H9 (cell line): Measurements from ENCODE around the gene PPP1R14C. TPM values are rescaled to one million over a fixed set of nuclear protein-coding genes. Genes with fewer than 3 reads are reported as not detected.

Experiments
- DNase-seq: peaks from one replicate; pipeline ENCODE4 v3.0.0-alpha.2; 2017
- H2AFZ ChIP-seq: one replicate; pipeline ENCODE4 v1.6.1; 2013; ENCODE audit warnings: mild to moderate bottlenecking, low read length, control low read depth, moderate library complexity
- H2AK5ac ChIP-seq: 2 replicates; pipeline ENCODE4 v1.6.1; 2013; ENCODE audit warnings: low read length, control low read depth, mixed read lengths; ENCODE audit not compliant: insufficient read length
- H2BK120ac ChIP-seq: one replicate; pipeline ENCODE4 v1.6.1; 2013; ENCODE audit warnings: low read depth, mild to moderate bottlenecking, low read length, control low read depth, inconsistent platforms; ENCODE audit not compliant: poor library complexity, severe bottlenecking
- H2BK12ac ChIP-seq: 2 replicates; pipeline ENCODE4 v1.6.1; 2013; ENCODE audit warnings: low read length, control low read depth, mixed read lengths, low read depth; ENCODE audit not compliant: insufficient read length
- H2BK15ac ChIP-seq: 2 replicates; pipeline ENCODE4 v1.6.1; 2013; ENCODE audit warnings: low read depth, low read length, control low read depth
- H2BK20ac ChIP-seq: one replicate; pipeline ENCODE4 v1.6.1; 2013; ENCODE audit warnings: low read depth, mild to moderate bottlenecking, low read length, control low read depth, inconsistent platforms; ENCODE audit not compliant: poor library complexity, severe bottlenecking
- H2BK5ac ChIP-seq: 2 replicates; pipeline ENCODE4 v1.6.1; 2013; ENCODE audit warnings: low read length, control low read depth, mixed read lengths; ENCODE audit not compliant: insufficient read length
- H3K14ac ChIP-seq: 2 replicates; pipeline ENCODE4 v1.6.1; 2013; ENCODE audit warnings: low read length, control low read depth; ENCODE audit not compliant: insufficient read depth
- H3K18ac ChIP-seq: 2 replicates; pipeline ENCODE4 v1.6.1; 2013; ENCODE audit warnings: low read depth, mild to moderate bottlenecking, mixed read lengths, low read length, control low read depth; ENCODE audit not compliant: insufficient read length
- H3K23ac ChIP-seq: 2 replicates; pipeline ENCODE4 v1.6.1; 2013; ENCODE audit warnings: low read length, control low read depth, mixed read lengths, low read depth; ENCODE audit not compliant: insufficient read length
- H3K23me2 ChIP-seq: 2 replicates; pipeline ENCODE4 v1.6.1; 2013; ENCODE audit warnings: low read depth, mild to moderate bottlenecking, mixed read lengths, low read length, control low read depth; ENCODE audit not compliant: insufficient read length, poor library complexity, severe bottlenecking
- H3K27ac ChIP-seq: 2 replicates; pipeline ENCODE4 v1.5.1; 2013; ENCODE audit warnings: low read length, control low read depth, mixed read lengths, low read depth; ENCODE audit not compliant: insufficient read length
- H3K27me3 ChIP-seq: 2 replicates; pipeline ENCODE4 v1.6.1; 2013; ENCODE audit warnings: low read length, control low read depth, inconsistent platforms; ENCODE audit not compliant: insufficient read depth
- H3K4ac ChIP-seq: 2 replicates; pipeline ENCODE4 v1.6.1; 2013; ENCODE audit warnings: low read depth, mild to moderate bottlenecking, control low read depth, inconsistent platforms, low read length, moderate library complexity
- H3K4me1 ChIP-seq: 2 replicates; pipeline ENCODE4 v1.6.1; 2013; ENCODE audit warnings: low read length, control low read depth, inconsistent platforms; ENCODE audit not compliant: insufficient read depth
- H3K4me2 ChIP-seq: 2 replicates; pipeline ENCODE4 v1.6.1; 2013; ENCODE audit warnings: low read length, control low read depth, mixed read lengths; ENCODE audit not compliant: insufficient read length, insufficient read depth
- H3K56ac ChIP-seq: 2 replicates; pipeline ENCODE4 v1.6.1; 2013; ENCODE audit warnings: low read depth, mild to moderate bottlenecking, mixed read lengths, low read length, control low read depth; ENCODE audit not compliant: insufficient read length
- H3K79me1 ChIP-seq: 2 replicates; pipeline ENCODE4 v1.6.1; 2013; ENCODE audit warnings: low read depth, mild to moderate bottlenecking, moderate library complexity, low read length, control low read depth, inconsistent platforms; ENCODE audit not compliant: insufficient read depth, poor library complexity, severe bottlenecking
- H3K79me2 ChIP-seq: 2 replicates; pipeline ENCODE4 v1.6.1; 2013; ENCODE audit warnings: low read length, control low read depth, inconsistent platforms; ENCODE audit not compliant: insufficient read depth
- H3K9ac ChIP-seq: 2 replicates; pipeline ENCODE4 v1.6.1; 2013; ENCODE audit warnings: low read length, control low read depth, mixed read lengths; ENCODE audit not compliant: insufficient read length; ENCODE audit errors: extremely low read depth
- H3K9me3 ChIP-seq: one replicate; pipeline ENCODE4 v1.6.1; 2013; ENCODE audit warnings: low read depth, low read length, inconsistent platforms; ENCODE audit not compliant: control insufficient read depth
- H3T11ph ChIP-seq: one replicate; pipeline ENCODE4 v1.6.1; 2013; ENCODE audit warnings: mild to moderate bottlenecking, low read length, control low read depth, inconsistent platforms
- H4K20me1 ChIP-seq: one replicate; pipeline ENCODE4 v1.6.1; 2013; ENCODE audit not compliant: control insufficient read depth, insufficient read length, insufficient read depth
- H4K5ac ChIP-seq: 2 replicates; pipeline ENCODE4 v1.6.1; 2013; ENCODE audit warnings: low read depth, mild to moderate bottlenecking, mixed read lengths, low read length, control low read depth; ENCODE audit not compliant: insufficient read length
- H4K8ac ChIP-seq: replicated peaks from 2 replicates; pipeline ENCODE4 v1.6.1; 2013; ENCODE audit warnings: low read length, control low read depth, mixed read lengths, low read depth; ENCODE audit not compliant: insufficient read length
- H4K91ac ChIP-seq: 2 replicates; pipeline ENCODE4 v1.6.1; 2013; ENCODE audit warnings: low read depth, mild to moderate bottlenecking, moderate library complexity, mixed read lengths, low read length, control low read depth; ENCODE audit not compliant: insufficient read length
- H3K27ac Mint-ChIP-seq, 3 experiments: 2 replicates in 2 of 3; 3 replicates in 1 of 3; pipeline ENCODE4 v1.8.0; 2020 to 2021; ENCODE audit warnings: mixed read lengths in 3 of 3, mild to moderate bottlenecking in 1 of 3, moderate library complexity in 1 of 3
- H3K27me3 Mint-ChIP-seq: 2 replicates; pipeline ENCODE4 v1.8.0; 2021; ENCODE audit warnings: low read depth, mild to moderate bottlenecking, moderate library complexity, mixed read lengths
- H3K36me3 Mint-ChIP-seq, 3 experiments: 2 replicates in 2 of 3; 3 replicates in 1 of 3; pipeline ENCODE4 v1.8.0; 2020 to 2021; ENCODE audit warnings: low read depth in 3 of 3, mixed read lengths in 3 of 3; ENCODE audit not compliant: insufficient read depth in 1 of 3
- H3K4me1 Mint-ChIP-seq, 2 experiments: 2 replicates each; pipeline ENCODE4 v1.8.0; 2020; ENCODE audit warnings: mixed read lengths in 2 of 2
- H3K4me3 Mint-ChIP-seq, 2 experiments: 2 replicates in 1 of 2; 3 replicates in 1 of 2; pipeline ENCODE4 v1.8.0; 2020 to 2021; ENCODE audit warnings: mild to moderate bottlenecking in 2 of 2, mixed read lengths in 2 of 2, moderate library complexity in 1 of 2
- H3K9me3 Mint-ChIP-seq, 2 experiments: 2 replicates in 1 of 2; 3 replicates in 1 of 2; pipeline ENCODE4 v1.8.0; 2020; ENCODE audit warnings: mild to moderate bottlenecking in 2 of 2, mixed read lengths in 2 of 2, moderate library complexity in 1 of 2
- CTCF ChIP-seq: fragments of 200-600 bp; sonication (generic); conservative IDR thresholded peaks from 3 replicates; pipeline ENCODE4 v1.8.0; 2021; ENCODE audit warnings: antibody characterized with exemption, mild to moderate bottlenecking
- WGBS: extraction: QIAGEN DNeasy Blood & Tissue Kit; methylation state at CpG from one replicate; pipeline ENCODE4 v1.1.7; 2013; ENCODE audit warnings: missing lambda C conversion rate, low lambda C conversion rate, mixed read lengths; ENCODE audit not compliant: insufficient read length; ENCODE audit errors: extremely low coverage; 5-methylcytosine and 5-hydroxymethylcytosine counted together
- total RNA-seq: library from RNA; stranded (reverse); gene quantifications from 2 replicates; pipeline ENCODE4 v1.2.1, GENCODE V29; 2021

PPP1R14C gene
- total RNA-seq, 1 experiment from 2014 or later = 0.37 TPM

- WGBS = no CpG with 5 or more reads among the region's 6 CpGs
- no peak overlapping the region for H3K4me2 ChIP-seq
- no peaks in the 10 kb centered on the region for H3K9me3 ChIP-seq
- peaks cover 2 to 6% of the 10 kb centered on the region in 2 experiments; a peak in 3 of 4 replicates for H3K4me1 Mint-ChIP-seq
- H2BK5ac ChIP-seq = no peak overlapping the region
- TF ChIP-seq CTCF = no peak
- no peak overlapping the region for H2BK120ac ChIP-seq
- no peak overlapping the region for H2BK20ac ChIP-seq
- H3T11ph ChIP-seq = no peak overlapping the region
- H3K14ac ChIP-seq = no peak overlapping the region; the same call in 1 of the 2 replicates
- DNase-seq = no peak
- H3K18ac ChIP-seq = no peak overlapping the region
- H3K23me2 ChIP-seq = no peaks in the 10 kb centered on the region
- H3K4me3 Mint-ChIP-seq = no peak overlapping the region
- H2AK5ac ChIP-seq = no peak overlapping the region
- H2BK15ac ChIP-seq = no peak overlapping the region
- peaks cover 15% of the 10 kb centered on the region for H3K27me3 Mint-ChIP-seq
- no peak overlapping the region for H2BK12ac ChIP-seq
- no peak overlapping the region for H2AFZ ChIP-seq
- no peaks in the 10 kb centered on the region for H3K36me3 Mint-ChIP-seq
- H3K79me1 ChIP-seq = no peaks in the 10 kb centered on the region
- H3K27ac ChIP-seq = no peak overlapping the region
- no peak overlapping the region for H4K8ac ChIP-seq
- H3K23ac ChIP-seq = no peak overlapping the region
- H3K27ac Mint-ChIP-seq = no peak overlapping the region
- no peaks in the 10 kb centered on the region for H3K27me3 ChIP-seq
- no peak overlapping the region for H3K4ac ChIP-seq
- H3K56ac ChIP-seq = no peak overlapping the region
- H3K79me2 ChIP-seq = no peaks in the 10 kb centered on the region
- H3K4me1 ChIP-seq = no peaks in the 10 kb centered on the region
- H3K9me3 Mint-ChIP-seq = no peaks in the 10 kb centered on the region
- H4K20me1 ChIP-seq = no peaks in the 10 kb centered on the region
- H4K5ac ChIP-seq = no peak overlapping the region
- no peak overlapping the region for H3K9ac ChIP-seq
- no peak overlapping the region for H4K91ac ChIP-seq
Measured at GRCh38 chr6:150093397-150093796, 49.4 kb upstream of the PPP1R14C start.
